Mesenteric fat pad (tissue), 1 donor: ENCODE measurements around the gene LAMA5. TPM values are rescaled to one million over a fixed set of nuclear protein-coding genes. Genes with fewer than 3 reads are reported as not detected.

Source experiments
- DNase-seq: peaks from one replicate; pipeline ENCODE4 v3.0.0-alpha.2; 2020; ENCODE audit warnings: low spot score
- long read RNA-seq: library from polyadenylated mRNA; unstranded; transcript quantifications from one replicate; pipeline ENCODE4 v2.0.0, GENCODE V29; 2020
- total RNA-seq: library from RNA; stranded (reverse); fragmentation: NEBNext Ultra II Directional; extraction: Animal tissue kit (Norgen Biotek cat#: 25700); gene quantifications from one replicate; pipeline ENCODE4 v1.2.1, GENCODE V29; 2021
- donor health status: DM: yes; HTN: yes; CAD: no.

LAMA5 gene, protein sequence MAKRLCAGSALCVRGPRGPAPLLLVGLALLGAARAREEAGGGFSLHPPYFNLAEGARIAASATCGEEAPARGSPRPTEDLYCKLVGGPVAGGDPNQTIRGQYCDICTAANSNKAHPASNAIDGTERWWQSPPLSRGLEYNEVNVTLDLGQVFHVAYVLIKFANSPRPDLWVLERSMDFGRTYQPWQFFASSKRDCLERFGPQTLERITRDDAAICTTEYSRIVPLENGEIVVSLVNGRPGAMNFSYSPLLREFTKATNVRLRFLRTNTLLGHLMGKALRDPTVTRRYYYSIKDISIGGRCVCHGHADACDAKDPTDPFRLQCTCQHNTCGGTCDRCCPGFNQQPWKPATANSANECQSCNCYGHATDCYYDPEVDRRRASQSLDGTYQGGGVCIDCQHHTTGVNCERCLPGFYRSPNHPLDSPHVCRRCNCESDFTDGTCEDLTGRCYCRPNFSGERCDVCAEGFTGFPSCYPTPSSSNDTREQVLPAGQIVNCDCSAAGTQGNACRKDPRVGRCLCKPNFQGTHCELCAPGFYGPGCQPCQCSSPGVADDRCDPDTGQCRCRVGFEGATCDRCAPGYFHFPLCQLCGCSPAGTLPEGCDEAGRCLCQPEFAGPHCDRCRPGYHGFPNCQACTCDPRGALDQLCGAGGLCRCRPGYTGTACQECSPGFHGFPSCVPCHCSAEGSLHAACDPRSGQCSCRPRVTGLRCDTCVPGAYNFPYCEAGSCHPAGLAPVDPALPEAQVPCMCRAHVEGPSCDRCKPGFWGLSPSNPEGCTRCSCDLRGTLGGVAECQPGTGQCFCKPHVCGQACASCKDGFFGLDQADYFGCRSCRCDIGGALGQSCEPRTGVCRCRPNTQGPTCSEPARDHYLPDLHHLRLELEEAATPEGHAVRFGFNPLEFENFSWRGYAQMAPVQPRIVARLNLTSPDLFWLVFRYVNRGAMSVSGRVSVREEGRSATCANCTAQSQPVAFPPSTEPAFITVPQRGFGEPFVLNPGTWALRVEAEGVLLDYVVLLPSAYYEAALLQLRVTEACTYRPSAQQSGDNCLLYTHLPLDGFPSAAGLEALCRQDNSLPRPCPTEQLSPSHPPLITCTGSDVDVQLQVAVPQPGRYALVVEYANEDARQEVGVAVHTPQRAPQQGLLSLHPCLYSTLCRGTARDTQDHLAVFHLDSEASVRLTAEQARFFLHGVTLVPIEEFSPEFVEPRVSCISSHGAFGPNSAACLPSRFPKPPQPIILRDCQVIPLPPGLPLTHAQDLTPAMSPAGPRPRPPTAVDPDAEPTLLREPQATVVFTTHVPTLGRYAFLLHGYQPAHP (N-terminal part only)
- total RNA-seq = 126 TPM
- long read RNA-seq, partial matches to known transcripts = 50 of 74 reads
- long read RNA-seq, other reads (novel, unspliced or antisense) = 23 of 74 reads

DNA sequence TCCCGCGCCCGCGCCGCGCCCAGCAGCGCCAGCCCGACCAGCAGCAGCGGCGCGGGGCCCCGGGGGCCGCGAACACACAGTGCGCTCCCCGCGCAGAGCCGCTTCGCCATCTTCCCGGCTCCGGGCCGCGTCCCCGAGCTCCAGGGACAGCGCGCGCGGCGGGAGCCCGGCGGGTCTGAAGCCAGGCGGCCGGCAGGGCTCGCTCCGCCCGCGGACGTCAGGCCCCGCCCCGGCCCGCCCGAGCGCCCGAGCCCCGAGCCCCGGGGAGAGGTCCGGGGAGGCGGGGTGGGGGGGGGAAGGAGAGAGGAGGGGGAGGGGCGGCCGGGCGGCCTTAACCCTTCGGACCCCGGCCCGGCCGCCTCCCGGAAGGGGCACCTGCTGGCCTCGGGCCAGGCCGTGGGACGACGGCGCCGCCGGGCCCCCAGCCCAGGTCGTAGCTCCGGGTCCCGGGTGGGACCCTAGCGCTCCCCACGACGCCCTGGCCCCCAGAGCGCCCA, at the start of gene LAMA5:
Gene LAMA5 (minus strand): TSS at position 177 of the 497 bp plus-strand sequence. CDS start 67 bp downstream, at position 110.
- no peak for DNase-seq

DNA sequence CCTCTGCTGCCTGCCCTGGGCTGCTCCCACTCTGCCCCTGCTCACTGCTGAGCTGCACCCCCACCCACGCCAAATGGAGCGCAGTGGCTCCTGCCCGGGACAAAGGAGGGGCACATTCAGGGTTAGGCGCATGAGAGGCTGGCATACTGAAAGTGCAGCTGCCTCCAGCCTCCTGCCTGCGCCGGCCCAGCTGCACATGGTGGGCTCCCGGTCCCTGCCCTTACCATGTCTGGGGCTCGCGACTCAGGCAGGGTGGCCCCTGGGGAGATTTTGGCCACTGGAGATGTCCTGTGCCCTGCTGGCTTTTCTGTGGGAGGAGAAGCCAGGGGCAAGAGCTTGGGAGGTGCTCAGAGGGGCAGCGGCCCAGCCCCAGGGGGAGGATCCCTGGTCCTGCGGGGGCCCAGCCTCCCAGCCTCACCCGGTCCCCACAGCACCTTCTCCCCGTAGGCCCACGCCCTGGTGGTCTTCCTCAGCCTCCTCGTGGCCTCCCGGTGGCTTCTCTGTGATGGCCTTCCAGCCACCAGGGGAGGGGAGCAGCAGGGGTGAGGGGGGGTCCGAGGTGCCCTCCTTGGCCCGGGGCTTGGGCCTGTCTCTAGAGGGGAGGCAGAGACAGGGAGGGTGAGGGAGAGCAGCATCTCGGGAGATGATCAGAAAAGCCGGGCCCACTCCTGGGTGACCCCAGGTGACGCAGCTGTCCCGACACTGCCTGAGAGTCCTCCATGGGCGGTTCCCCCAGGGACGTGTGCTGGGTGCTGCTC, 48.4 kb upstream of the LAMA5 start:
- no peak for DNase-seq

DNA sequence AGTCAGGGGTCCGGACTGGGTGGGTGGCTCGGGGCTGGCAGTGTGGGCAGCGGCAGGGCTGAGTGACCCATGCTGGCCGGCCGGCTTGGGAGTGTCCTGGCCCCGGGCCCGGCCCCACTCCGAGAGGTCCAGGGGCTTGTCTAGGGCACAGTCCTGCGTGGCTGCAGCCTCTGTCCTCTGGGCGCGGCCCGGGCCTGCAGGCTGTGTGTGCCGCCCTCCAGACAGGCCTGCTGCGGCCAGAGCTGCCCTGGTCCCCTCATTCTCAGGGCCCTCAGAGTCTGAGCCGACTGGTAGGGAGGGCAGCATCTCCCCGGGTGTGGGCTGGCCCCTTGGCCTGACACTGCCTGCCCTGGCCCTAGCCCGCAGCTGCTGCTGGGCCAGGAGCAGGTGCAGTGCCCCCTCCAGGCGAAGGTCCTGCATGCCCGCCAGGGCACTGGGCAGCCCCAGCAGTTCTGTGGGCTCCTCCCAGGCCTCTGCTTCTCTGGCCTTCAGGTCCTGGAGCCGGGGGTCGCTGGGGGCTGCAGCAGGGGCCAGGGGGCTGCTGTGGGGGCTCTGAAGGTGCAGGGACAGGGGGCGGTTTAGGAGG, 46.9 kb upstream of the LAMA5 start:
- no peak for DNase-seq

DNA sequence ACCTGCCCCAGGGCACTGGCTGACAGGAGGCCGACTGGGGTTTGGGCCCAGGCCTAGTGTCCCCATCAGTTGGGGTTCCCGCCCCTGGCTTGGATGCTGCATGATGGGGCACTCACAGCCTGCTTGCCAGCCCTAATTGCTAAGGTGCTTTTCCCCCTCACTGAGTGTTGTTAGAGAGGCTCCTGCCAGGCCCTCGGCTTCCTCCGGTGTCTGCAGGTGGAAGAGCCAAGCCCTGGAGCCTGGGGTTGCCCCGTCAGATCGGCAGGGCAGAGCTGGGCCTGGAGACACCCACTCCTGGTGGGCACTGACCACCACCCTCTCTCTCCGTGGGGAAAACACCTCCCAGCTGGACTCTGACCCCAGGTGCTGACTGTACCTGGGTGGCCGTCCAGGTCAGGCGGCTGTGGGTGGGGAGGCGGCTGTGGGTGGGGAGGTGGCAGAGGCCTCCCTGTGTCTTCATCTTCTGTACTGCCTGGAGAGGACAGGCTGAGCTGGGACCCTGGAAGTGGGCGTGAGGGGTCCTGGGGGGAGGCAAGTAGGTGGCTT, 46.0 kb upstream of the LAMA5 start:
- DNase-seq = no peak

DNA sequence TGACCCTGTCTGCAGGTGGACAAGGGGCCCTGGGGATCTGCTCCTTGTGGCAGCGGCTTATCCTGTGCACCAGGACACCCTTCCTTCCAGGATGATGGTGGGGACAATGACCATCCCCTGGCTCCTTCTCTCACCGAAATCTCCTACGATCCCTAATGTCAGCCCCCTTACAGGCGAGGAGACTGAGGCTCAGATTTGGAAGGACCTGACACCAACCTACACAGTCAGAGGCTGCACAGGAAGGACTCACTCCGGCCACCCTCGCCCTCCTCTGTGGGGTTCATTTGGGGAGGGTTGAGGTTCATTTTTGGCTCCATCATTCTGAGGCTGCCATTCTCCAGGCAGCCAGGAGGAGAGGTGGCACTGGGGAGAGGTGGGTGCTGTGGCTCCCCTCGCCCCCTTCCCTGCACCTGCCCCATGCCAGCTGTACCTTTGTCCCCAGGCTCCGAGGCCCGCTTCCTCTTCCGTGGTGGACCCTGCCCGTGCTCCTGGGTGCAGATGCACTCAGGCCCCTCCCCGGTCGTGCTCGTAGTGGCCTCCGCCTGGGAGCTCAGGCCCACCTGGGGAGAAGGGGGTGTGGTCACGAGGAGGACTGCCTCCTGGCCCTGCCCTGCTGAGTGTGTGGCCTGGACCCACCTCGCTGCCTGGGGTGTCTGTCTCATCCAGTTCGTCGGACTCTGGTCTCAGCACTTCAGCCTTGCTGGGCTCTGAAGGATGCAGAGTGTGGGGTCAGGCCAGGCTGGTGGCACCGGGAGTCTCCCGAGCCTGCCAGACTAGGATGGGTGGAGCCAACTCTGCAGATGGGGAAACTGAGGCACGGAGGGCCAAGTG, 45.3 kb upstream of the LAMA5 start:
- no peak for DNase-seq

DNA sequence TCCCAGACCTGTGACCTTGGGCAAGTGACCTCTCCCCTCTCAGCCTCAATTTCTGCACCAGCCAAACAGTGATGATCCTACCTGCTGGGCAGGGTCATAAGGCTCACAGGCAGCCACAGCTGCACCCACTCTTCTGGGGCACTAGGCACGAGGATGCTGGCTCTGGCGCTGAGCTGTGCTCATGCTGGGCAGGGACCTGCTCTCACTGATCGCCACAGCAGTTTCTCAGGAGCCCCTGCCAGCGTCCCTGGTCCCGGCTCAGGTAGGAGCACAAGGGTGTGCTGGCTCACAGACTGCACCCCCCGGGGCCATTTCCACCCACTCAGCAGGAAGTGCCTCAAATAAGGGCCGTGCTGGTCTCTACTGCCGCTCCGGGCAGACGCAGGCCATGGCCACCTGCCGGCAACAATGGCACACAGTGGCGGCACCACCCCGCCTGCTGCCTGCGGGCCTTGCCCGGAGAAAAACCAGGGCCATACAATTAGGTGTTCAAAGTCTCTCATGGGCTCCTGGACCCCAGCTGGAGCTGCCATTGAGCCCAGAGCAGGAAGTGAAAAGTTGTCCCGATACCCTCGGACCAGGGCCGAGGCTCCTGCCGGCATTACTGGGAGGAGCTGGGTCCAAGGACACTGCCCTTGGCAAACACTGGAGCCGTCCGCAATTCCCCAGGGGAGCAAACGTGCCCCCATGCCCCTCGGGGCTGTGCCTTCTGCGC, 44.5 kb upstream of the LAMA5 start:
- no peak for DNase-seq

DNA sequence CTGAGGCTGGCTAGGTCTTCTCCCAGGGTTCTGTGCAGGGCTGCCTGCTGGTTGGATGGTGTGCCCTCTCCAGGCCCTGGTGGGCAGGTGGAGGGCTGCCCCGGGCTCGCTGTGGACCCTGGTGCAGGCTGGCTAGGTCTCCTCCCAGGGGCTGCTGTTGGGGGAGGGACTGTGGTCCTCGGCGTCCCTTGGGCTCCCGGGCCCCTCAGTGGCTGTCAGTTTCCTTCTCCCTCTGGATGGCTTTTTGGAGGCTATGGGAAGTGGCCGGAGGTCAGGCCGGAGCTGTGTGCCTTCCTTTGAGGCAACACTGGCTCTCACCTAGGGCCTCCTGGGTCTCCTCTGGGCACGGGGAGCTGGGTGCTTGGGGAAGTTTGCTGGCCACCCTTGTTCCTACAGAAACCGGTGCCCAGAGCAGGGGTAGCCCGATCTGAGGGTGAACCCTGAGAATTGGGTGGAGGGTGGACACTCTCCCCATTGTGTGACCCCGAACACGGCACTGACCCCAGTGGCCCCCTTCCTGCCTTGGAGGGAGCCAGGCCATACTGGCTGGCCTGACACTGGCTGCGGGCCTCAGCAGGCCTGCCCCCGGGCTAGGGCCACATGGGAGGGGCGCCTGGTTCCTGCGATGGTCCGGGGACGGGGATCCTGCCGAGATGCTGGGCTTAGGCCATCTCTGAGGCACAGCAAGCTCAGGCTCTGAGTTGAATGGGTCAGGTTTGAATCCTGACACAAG, 43.8 kb upstream of the LAMA5 start:
- no peak for DNase-seq

DNA sequence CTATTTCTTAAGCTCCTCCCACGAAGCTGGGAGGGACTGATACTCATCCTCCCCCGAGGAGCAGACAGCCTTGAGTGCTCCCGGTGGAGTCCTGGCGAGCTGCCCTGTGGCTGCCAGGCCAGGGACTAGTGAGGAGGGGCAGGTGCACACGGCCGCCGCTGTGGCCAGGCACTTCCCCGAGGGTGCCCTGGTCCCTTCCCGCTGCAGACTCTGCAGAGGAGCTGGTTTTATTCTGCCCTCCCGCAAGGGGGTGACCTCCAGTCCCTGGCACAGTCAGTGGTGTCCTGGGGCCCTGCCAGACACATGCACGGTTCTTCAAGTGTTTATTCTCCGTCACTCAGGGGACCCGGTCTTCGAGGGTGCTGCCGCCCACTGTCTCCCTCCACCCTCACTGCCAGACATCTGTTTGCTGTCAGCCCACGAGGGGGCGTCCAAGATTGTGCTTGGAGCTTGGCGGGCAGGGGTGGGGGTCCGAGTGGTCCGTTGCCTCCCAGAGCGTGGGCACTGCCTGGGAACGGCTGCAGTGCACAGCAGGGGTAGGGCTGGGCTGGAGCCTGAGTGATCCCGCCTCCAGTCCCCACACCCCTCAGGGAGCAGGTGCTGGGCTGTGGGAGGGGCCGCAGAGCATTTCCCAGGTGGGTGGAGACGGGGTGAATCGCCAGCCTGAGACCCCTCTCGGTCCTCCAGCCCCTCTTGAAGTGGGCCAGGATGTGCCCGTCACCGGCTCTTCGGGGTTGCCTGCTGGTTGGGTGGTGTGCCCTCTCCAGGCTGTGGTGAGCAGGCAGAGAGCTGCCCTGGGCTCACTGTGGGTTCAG, 43.0 kb upstream of the LAMA5 start:
- no peak for DNase-seq

DNA sequence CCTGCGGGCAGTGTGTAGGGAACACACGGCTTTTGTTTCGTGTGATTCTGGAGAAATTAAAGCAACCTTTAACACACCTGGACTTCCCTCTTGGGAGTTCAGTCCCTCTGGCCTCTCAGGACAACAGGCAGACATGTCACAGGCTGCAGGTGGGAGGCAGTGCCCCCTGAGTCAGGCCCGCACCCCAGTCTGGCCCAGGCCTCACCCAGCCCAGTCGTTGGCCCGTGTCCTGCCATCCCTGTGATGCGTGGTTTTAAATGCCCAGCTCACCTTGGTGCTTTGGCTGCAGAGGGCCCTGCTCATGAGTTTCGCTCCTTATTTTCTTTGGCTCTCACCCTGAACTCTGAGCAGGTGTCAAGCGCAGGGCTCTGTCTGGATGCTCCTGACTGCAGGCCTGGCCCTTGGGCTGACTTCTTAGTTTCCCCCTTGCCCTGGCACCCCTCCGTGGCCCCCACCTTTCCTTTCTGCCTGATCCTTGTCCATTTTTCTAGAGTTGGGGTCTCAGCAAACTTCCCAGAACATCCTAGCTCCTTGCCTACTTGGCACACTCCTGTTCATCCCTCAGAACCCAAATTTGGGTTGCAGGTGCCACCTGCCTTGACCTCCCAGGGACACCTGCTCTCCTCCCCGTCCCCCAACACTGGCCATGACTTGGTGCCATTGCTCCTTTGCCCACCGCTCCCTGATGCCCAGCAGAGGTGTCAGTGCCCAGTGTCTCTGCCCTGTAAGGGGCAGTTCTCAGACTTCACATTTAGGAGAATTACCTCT, 42.2 kb upstream of the LAMA5 start:
- DNase-seq = no peak

DNA sequence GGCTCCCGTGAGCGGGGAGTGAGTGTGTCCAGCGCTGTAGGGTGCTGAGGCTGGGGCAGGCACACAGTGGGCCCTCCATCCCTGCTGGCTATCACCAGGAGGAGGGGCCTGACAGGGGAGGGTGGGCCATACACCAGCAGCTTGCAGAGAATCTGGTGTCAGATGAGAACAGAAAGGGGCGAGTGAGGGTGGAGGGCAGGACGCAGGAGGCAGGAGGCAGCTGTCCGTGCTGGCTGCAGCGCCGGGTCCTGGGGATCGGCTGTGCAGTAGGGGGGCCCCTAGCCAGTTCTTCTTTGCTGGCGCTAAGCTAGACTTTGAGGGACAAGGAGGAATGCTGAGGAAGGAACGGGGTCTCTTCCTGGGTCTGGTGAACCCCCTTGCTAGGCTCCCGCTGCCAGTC, 41.5 kb upstream of the LAMA5 start:
- DNase-seq = no peak

DNA sequence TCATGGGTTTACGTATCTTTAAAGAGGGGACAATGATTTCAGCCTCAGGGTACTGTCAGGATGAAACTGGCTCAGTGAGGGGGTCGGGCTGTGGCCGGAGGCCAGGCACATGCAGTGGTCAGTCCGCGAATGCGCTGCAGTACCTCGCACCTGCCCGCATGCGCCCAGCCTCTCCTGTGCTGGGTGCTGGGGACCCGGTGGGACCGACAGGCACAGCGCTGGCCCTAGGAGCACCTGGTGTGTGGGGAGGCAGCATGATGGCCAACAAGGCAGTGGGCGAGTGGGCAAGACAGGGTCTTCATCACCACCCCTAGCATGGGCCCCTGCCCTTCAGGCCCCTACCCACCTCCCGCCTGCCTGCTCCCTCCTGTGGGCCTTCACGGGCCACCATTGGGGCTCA, 40.9 kb upstream of the LAMA5 start:
- DNase-seq = no peak

DNA sequence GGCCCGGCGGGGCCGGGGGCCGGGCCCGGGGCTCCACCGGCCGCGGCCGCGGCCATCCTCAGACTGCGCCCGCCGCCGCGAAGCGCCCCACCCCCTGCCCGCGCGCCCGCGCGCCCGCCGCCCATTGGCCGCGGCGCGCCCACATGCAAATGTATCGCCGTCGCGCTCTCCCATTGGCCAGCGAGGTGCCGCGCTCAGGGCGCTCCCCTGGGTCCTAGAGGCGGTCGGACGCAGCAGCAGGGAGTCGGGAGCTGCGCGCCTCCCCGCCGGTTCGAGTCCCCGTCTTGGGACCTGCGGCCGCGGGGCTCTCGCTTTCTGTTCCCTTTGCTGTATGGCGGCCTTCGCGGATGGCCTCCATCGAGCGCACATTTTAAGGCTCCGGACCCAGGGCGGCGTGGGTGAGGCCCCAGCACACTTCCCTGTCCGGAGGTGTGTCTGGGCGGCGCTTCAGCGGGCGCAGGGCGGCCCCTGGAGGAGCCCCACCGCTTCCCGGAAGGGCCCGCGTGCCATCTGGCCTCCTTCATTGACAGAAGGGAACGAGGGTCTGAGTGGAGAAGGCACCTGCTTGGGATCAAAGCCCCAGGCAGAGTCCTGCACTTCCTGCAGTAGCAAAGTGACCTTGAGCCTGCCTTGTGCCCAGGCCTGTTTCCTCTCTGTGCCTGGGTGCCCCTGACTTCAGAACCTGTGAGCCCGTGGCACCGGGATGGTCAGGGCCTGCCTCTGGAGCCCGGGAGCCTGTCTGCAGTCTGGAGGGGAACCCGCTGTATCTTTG, 40.3 kb upstream of the LAMA5 start, which contains the start of gene CABLES2:
Gene CABLES2 (minus strand): TSS at position 65 of the 772 bp plus-strand sequence. CDS start 9 bp downstream, at position 56.
- peak; percentile 97 for DNase-seq

DNA sequence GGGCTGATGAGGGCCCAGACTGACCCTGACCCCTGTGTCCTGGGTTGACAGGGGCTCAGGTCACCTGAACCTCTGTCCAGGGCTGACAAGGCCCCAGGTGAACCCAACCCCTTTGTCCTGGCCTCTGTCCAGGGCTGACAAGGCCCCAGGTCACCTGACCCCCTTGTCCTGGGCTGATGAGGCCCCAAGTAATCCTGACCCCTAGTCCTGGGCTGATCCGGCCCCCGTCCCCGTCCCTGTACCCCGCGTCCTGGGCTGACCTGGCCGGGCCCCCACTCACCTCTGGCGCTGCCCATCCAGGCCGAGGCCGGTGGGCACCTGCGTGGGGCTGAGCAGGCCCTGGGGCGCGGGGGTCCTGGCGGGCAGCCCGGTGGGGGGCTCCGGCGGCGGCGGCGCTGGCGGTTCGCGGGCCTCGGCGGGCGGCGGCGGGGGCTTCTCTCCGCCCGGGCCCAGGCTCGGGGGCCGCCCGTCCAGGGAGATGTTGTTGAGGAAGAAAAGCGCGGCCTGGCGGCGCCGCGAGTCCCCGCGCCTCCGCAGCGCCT, 39.6 kb upstream of the LAMA5 start:
- no peak for DNase-seq

DNA sequence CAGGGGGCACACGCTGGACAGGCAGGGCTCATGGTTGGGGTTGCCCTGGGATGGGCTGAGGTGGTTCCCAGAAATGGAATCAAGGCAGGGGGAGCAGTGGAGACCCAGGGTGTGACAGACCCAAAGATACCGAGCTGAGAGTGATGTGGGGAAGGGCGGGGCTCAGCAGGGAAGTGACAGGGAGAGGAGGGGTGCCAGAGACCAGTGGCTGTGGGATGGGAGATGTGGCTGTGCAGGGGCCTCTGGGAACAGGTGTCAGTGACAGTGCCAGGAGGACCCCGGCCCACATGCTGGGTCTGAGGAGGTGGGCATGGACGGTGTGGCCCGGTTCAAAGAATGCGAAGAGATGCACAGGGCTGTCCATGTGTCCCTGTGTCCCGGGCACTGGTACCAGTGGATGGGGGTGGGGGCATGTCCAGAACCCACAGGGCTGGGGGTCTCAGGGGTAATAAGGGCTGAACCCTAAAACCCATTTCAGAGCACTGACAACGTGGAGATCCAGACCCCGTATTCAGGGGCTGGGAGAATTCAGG, 38.9 kb upstream of the LAMA5 start:
- DNase-seq = no peak
